SK-N-SH treated with all-trans-retinoic acid at 6 μM for 48 hours (cell line): ENCODE results near the gene TEAD4.

Source experiments
- ATAC-seq: fragments of 200-7000 bp; cut with Tn5 transposase; 3 replicates; pipeline ENCODE4 v1.9.1; 2020; ENCODE audit warnings: mild to moderate bottlenecking, moderate library complexity
- ARNTL ChIP-seq: fragments of 450-650 bp; formaldehyde crosslinking; IDR thresholded peaks from 2 replicates; pipeline ENCODE4 v1.5.0; 2020; ENCODE audit warnings: low read depth, mild to moderate bottlenecking, moderate library complexity, borderline replicate concordance
- BACH2 ChIP-seq: fragments of 250-450 bp; sonication (Bioruptor Pico); IDR thresholded peaks from 2 replicates; pipeline ENCODE4 v1.9.0; 2021; ENCODE audit warnings: mild to moderate bottlenecking, borderline replicate concordance
- CSDC2 ChIP-seq: fragments of 250-450 bp; sonication (Bioruptor Pico); IDR thresholded peaks from 2 replicates; pipeline ENCODE4 v1.5.0; 2020; ENCODE audit warnings: mild to moderate bottlenecking, moderate library complexity
- ESRRG ChIP-seq: fragments of 250-450 bp; sonication (Bioruptor Pico); IDR thresholded peaks from 2 replicates; pipeline ENCODE4 v1.6.1; 2021; ENCODE audit warnings: mild to moderate bottlenecking
- GLIS3 ChIP-seq: fragments of 250-450 bp; sonication (Bioruptor Pico); IDR thresholded peaks from 2 replicates; pipeline ENCODE4 v1.5.0; 2020; ENCODE audit warnings: mild to moderate bottlenecking, moderate library complexity
- ISL1 ChIP-seq: fragments of 250-450 bp; sonication (Bioruptor Pico); IDR thresholded peaks from 2 replicates; pipeline ENCODE4 v2.1.2; 2022; ENCODE audit warnings: mild to moderate bottlenecking, moderate library complexity
- OSR1 ChIP-seq: fragments of 250-450 bp; sonication (Bioruptor Pico); IDR thresholded peaks from 2 replicates; pipeline ENCODE4 v1.8.0; 2022; ENCODE audit warnings: moderate library complexity, mild to moderate bottlenecking, inconsistent platforms
- PPARA ChIP-seq: fragments of 250-450 bp; sonication (Bioruptor Pico); IDR thresholded peaks from 2 replicates; pipeline ENCODE4 v1.5.0; 2020; ENCODE audit warnings: mild to moderate bottlenecking, borderline replicate concordance
- RARB ChIP-seq: fragments of 250-450 bp; sonication (Bioruptor Pico); IDR thresholded peaks from 2 replicates; pipeline ENCODE4 v1.8.0; 2021; ENCODE audit warnings: mild to moderate bottlenecking, moderate library complexity
- SNAI2 ChIP-seq: fragments of 250-450 bp; sonication (Bioruptor Pico); IDR thresholded peaks from 2 replicates; pipeline ENCODE4 v1.5.0; 2020; ENCODE audit warnings: mild to moderate bottlenecking, moderate library complexity
- TCF4 ChIP-seq: fragments of 250-450 bp; sonication (Bioruptor Pico); IDR thresholded peaks from 2 replicates; pipeline ENCODE4 v1.8.0; 2021; ENCODE audit warnings: mild to moderate bottlenecking, moderate library complexity, borderline replicate concordance
- TOX ChIP-seq: fragments of 250-450 bp; sonication (Bioruptor Pico); IDR thresholded peaks from 2 replicates; pipeline ENCODE4 v1.8.0; 2021; ENCODE audit warnings: mild to moderate bottlenecking, moderate library complexity, borderline replicate concordance
- ZC3H10 ChIP-seq: fragments of 250-450 bp; sonication (Bioruptor Pico); IDR thresholded peaks from 2 replicates; pipeline ENCODE4 v1.5.1; 2021; ENCODE audit warnings: mild to moderate bottlenecking, moderate library complexity
- ZFP3 ChIP-seq: fragments of 250-450 bp; sonication (Bioruptor Pico); IDR thresholded peaks from 2 replicates; pipeline ENCODE4 v1.5.0; 2020; ENCODE audit warnings: mild to moderate bottlenecking, moderate library complexity
- ZFP30 ChIP-seq: fragments of 450-650 bp; formaldehyde crosslinking; IDR thresholded peaks from 2 replicates; pipeline ENCODE4 v1.5.0; 2022; ENCODE audit warnings: mild to moderate bottlenecking, moderate library complexity
- ZNF565 ChIP-seq: fragments of 450-650 bp; formaldehyde crosslinking; conservative IDR thresholded peaks from 2 replicates; pipeline ENCODE4 v1.5.0; 2020; ENCODE audit warnings: low read depth, mild to moderate bottlenecking, moderate library complexity
- ZNF70 ChIP-seq: fragments of 450-650 bp; formaldehyde crosslinking; IDR thresholded peaks from 2 replicates; pipeline ENCODE4 v1.5.0; 2020; ENCODE audit warnings: mild to moderate bottlenecking, moderate library complexity
- ZNF8 ChIP-seq: fragments of 450-650 bp; formaldehyde crosslinking; IDR thresholded peaks from 2 replicates; pipeline ENCODE4 v1.5.0; 2020; ENCODE audit warnings: mild to moderate bottlenecking, moderate library complexity
- TF ChIP-seq, protein P1 (sequence below): fragments of 250-450 bp; sonication (Bioruptor Pico); IDR thresholded peaks from 2 replicates; pipeline ENCODE4 v1.5.1; 2020; ENCODE audit warnings: low read depth, mild to moderate bottlenecking, moderate library complexity
- TF ChIP-seq, protein P2 (sequence below): fragments of 250-450 bp; sonication (Bioruptor Pico); IDR thresholded peaks from 2 replicates; pipeline ENCODE4 v1.5.1; 2021; ENCODE audit warnings: mild to moderate bottlenecking, moderate library complexity
- TF ChIP-seq, protein P3 (sequence below): fragments of 250-450 bp; sonication (Bioruptor Pico); IDR thresholded peaks from 2 replicates; pipeline ENCODE4 v1.5.0; 2020; ENCODE audit warnings: mild to moderate bottlenecking, moderate library complexity
- TF ChIP-seq, protein P4 (sequence below): fragments of 250-450 bp; sonication (Bioruptor Pico); IDR thresholded peaks from 2 replicates; pipeline ENCODE4 v1.8.0; 2021; ENCODE audit warnings: low read depth, mild to moderate bottlenecking, moderate library complexity, borderline replicate concordance
- TF ChIP-seq, protein P5 (sequence below): fragments of 250-450 bp; sonication (Bioruptor Pico); IDR thresholded peaks from 2 replicates; pipeline ENCODE4 v1.8.0; 2020; ENCODE audit warnings: mild to moderate bottlenecking, moderate library complexity, borderline replicate concordance

Gene TEAD4

DNA sequence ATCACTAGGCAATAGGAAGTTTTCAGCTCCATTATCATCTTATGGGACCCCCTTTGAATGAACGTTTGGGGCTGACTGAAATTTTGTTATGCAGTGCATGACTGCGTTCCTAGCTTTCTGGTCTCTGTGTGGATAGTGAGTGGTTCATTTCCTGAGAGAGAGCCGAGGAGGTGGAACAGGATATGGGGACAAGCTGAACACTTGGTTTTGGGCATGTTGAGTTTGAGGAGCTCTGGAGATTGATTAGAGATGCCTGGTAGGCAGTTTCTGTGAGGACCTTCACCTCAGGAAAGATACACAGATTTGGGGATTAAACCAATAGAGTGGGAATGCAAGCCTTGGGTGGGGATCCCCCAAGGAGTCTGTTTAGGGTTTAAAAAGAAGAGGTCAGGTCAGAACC, 27.7 kb downstream of the TEAD4 start:
- TF ChIP-seq, protein P1, sequence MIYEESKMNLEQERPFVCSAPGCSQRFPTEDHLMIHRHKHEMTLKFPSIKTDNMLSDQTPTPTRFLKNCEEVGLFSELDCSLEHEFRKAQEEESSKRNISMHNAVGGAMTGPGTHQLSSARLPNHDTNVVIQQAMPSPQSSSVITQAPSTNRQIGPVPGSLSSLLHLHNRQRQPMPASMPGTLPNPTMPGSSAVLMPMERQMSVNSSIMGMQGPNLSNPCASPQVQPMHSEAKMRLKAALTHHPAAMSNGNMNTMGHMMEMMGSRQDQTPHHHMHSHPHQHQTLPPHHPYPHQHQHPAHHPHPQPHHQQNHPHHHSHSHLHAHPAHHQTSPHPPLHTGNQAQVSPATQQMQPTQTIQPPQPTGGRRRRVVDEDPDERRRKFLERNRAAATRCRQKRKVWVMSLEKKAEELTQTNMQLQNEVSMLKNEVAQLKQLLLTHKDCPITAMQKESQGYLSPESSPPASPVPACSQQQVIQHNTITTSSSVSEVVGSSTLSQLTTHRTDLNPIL (CRISPR knock-in tag), result no peak
- TF ChIP-seq TOX (CRISPR knock-in tag), result no peak
- no peak for TF ChIP-seq SNAI2 (CRISPR knock-in tag)
- TF ChIP-seq ZNF8 (CRISPR knock-in tag), result no peak
- no peak for TF ChIP-seq ZFP30 (CRISPR knock-in tag)
- no peak for TF ChIP-seq BACH2 (CRISPR knock-in tag)
- TF ChIP-seq ZC3H10 (CRISPR knock-in tag), result no peak
- TF ChIP-seq PPARA, result no peak
- TF ChIP-seq GLIS3, result no peak
- TF ChIP-seq CSDC2 (CRISPR knock-in tag), result no peak
- TF ChIP-seq, protein P2, sequence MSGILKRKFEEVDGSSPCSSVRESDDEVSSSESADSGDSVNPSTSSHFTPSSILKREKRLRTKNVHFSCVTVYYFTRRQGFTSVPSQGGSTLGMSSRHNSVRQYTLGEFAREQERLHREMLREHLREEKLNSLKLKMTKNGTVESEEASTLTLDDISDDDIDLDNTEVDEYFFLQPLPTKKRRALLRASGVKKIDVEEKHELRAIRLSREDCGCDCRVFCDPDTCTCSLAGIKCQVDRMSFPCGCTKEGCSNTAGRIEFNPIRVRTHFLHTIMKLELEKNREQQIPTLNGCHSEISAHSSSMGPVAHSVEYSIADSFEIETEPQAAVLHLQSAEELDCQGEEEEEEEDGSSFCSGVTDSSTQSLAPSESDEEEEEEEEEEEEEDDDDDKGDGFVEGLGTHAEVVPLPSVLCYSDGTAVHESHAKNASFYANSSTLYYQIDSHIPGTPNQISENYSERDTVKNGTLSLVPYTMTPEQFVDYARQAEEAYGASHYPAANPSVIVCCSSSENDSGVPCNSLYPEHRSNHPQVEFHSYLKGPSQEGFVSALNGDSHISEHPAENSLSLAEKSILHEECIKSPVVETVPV, result no peak
- no peak for TF ChIP-seq ZFP3
- TF ChIP-seq, protein P3, sequence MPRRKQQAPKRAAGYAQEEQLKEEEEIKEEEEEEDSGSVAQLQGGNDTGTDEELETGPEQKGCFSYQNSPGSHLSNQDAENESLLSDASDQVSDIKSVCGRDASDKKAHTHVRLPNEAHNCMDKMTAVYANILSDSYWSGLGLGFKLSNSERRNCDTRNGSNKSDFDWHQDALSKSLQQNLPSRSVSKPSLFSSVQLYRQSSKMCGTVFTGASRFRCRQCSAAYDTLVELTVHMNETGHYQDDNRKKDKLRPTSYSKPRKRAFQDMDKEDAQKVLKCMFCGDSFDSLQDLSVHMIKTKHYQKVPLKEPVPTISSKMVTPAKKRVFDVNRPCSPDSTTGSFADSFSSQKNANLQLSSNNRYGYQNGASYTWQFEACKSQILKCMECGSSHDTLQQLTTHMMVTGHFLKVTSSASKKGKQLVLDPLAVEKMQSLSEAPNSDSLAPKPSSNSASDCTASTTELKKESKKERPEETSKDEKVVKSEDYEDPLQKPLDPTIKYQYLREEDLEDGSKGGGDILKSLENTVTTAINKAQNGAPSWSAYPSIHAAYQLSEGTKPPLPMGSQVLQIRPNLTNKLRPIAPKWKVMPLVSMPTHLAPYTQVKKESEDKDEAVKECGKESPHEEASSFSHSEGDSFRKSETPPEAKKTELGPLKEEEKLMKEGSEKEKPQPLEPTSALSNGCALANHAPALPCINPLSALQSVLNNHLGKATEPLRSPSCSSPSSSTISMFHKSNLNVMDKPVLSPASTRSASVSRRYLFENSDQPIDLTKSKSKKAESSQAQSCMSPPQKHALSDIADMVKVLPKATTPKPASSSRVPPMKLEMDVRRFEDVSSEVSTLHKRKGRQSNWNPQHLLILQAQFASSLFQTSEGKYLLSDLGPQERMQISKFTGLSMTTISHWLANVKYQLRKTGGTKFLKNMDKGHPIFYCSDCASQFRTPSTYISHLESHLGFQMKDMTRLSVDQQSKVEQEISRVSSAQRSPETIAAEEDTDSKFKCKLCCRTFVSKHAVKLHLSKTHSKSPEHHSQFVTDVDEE, result no peak
- no peak for TF ChIP-seq RARB (CRISPR knock-in tag)
- TF ChIP-seq ISL1 (CRISPR knock-in tag), result no peak
- TF ChIP-seq, protein P4, sequence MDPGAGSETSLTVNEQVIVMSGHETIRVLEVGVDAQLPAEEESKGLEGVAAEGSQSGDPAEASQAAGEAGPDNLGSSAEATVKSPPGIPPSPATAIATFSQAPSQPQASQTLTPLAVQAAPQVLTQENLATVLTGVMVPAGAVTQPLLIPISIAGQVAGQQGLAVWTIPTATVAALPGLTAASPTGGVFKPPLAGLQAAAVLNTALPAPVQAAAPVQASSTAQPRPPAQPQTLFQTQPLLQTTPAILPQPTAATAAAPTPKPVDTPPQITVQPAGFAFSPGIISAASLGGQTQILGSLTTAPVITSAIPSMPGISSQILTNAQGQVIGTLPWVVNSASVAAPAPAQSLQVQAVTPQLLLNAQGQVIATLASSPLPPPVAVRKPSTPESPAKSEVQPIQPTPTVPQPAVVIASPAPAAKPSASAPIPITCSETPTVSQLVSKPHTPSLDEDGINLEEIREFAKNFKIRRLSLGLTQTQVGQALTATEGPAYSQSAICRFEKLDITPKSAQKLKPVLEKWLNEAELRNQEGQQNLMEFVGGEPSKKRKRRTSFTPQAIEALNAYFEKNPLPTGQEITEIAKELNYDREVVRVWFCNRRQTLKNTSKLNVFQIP (CRISPR knock-in tag), result no peak
- ATAC-seq, result no peak

DNA sequence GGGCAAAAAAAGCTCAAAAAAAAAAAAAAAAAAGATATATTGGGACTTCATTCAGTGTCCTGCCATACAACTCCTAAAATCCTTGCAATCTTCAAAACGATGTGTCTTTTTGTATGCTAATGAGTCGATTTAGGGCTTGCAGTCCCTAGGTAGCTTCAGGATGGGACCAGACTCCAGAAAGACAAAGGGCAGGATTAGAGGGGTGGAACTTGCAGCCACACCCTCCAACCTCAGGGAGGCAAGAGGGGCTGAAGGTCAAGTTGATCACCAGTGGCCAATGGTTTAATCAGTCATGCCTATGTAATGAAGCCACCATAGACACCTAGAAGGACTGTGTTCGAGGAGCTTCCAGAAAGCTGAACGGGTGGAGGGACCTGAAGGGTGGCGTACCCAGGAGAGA, 29.3 kb downstream of the TEAD4 start:
- TF ChIP-seq, protein P5, sequence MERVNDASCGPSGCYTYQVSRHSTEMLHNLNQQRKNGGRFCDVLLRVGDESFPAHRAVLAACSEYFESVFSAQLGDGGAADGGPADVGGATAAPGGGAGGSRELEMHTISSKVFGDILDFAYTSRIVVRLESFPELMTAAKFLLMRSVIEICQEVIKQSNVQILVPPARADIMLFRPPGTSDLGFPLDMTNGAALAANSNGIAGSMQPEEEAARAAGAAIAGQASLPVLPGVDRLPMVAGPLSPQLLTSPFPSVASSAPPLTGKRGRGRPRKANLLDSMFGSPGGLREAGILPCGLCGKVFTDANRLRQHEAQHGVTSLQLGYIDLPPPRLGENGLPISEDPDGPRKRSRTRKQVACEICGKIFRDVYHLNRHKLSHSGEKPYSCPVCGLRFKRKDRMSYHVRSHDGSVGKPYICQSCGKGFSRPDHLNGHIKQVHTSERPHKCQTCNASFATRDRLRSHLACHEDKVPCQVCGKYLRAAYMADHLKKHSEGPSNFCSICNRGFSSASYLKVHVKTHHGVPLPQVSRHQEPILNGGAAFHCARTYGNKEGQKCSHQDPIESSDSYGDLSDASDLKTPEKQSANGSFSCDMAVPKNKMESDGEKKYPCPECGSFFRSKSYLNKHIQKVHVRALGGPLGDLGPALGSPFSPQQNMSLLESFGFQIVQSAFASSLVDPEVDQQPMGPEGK (CRISPR knock-in tag), result no peak
- TF ChIP-seq OSR1 (no peak), ZFP30 (CRISPR knock-in tag) (no peak), ARNTL (no peak), SNAI2 (CRISPR knock-in tag) (no peak), ZNF565 (CRISPR knock-in tag) (no peak), TCF4 (CRISPR knock-in tag) (no peak), ZFP3 (no peak), ZNF70 (CRISPR knock-in tag) (no peak), ZNF8 (CRISPR knock-in tag) (no peak), PPARA (no peak), ESRRG (CRISPR knock-in tag) (no peak), BACH2 (CRISPR knock-in tag) (no peak)
- TF ChIP-seq, protein P4 (CRISPR knock-in tag), result no peak
- TF ChIP-seq, protein P3, result no peak
- TF ChIP-seq, protein P1 (CRISPR knock-in tag), result no peak
- TF ChIP-seq, protein P2, result no peak
- no peak for ATAC-seq
